Myocyte (in vitro differentiated cells): Measurements from ENCODE around the gene TDG. TPM values are rescaled to one million over a fixed set of nuclear protein-coding genes. Genes with fewer than 3 reads are reported as not detected.
"Not testable (repeated sequence)": the region's sequence is repeated elsewhere in the genome, so short reads cannot be mapped to it uniquely, and the experiment has no call there.

ENCODE experiments used
- DNase-seq: peaks from one replicate; pipeline ENCODE4 v3.0.0-alpha.2; 2012; ENCODE audit warnings: low read depth
- total RNA-seq: library from RNA; depleted of rRNA; stranded (reverse); fragments of >200 nt; gene quantifications from 2 replicates; pipeline ENCODE4 v1.2.3, GENCODE V29; 2014

TDG gene
- total RNA-seq, 1 donor from 2014 or later = 26.2 TPM

GRCh38 chr12:104012331-104012730, 46.7 kb downstream of the TDG start:
- DNase-seq = peak; percentile 57

GRCh38 chr12:104021862-104022261, 56.2 kb downstream of the TDG start:
- DNase-seq = not testable (repeated sequence)

- DNase-seq = no peak
Observed at GRCh38 chr12:104022786-104023185, 57.1 kb downstream of the TDG start.

GRCh38 chr12:104023710-104024109, 58.0 kb downstream of the TDG start:
- DNase-seq = no peak

GRCh38 chr12:104024348-104024747, 58.7 kb downstream of the TDG start:
- no peak for DNase-seq

GRCh38 chr12:104025771-104026170, 60.1 kb downstream of the TDG start:
- no peak for DNase-seq

GRCh38 chr12:104026841-104027599, 61.3 kb downstream of the TDG start:
- no peak for DNase-seq

- not testable (repeated sequence) for DNase-seq
Observed at GRCh38 chr12:104030596-104030995, 64.9 kb downstream of the TDG start.

GRCh38 chr12:104036143-104036542, 70.5 kb downstream of the TDG start:
- not testable (repeated sequence) for DNase-seq

Other genes starting within 250 kb of the TDG start
- 9.7 and 10.0 TPM in 2 replicates for gene NT5DC3, start 124.6 kb upstream of the TDG start, total RNA-seq
- gene HSP90B1, start 35.5 kb upstream of the TDG start, total RNA-seq = 414 and 940 TPM in 2 replicates
- gene GLT8D2, start 84.3 kb downstream of the TDG start, total RNA-seq = 17.6 and 17.9 TPM in 2 replicates
- gene HCFC2, start 98.7 kb downstream of the TDG start, total RNA-seq = 25.3 and 29.0 TPM in 2 replicates
- gene NFYB, start 172.3 kb downstream of the TDG start, total RNA-seq = 12.8 and 33.2 TPM in 2 replicates
- 127 and 185 TPM in 2 replicates for gene TXNRD1, start 249.9 kb downstream of the TDG start, total RNA-seq